ENCODE measurements around the gene TIAM1. TPM values are rescaled to one million over a fixed set of nuclear protein-coding genes. Genes with fewer than 3 reads are reported as not detected.

Gene TIAM1
- total and polyA plus RNA-seq, 2 experiments from 2014 or later: 3.2 to 7.6 TPM

- in situ Hi-C loops (cut with MboI): no loop called here
- Histone ChIP-seq H4K20me1 (ENCODE audit: insufficient read depth) (no peaks in the 10 kb centered on the region), H3K36me3 (ENCODE audit: low read depth) (no peaks in the 10 kb centered on the region), H3K27me3 (replicated peaks; ENCODE audit: insufficient read depth) (no peaks in the 10 kb centered on the region), H3K27ac (no peak overlapping the region), H3K9ac (no peak overlapping the region), H3K79me2 (ENCODE audit: insufficient read depth) (no peaks in the 10 kb centered on the region), H3F3A (ENCODE audit: insufficient read depth) (no peaks in the 10 kb centered on the region), H3K9me2 (ENCODE audit: insufficient read depth) (no peaks in the 10 kb centered on the region), H3K4me2 (ENCODE audit: unreplicated experiment) (no peak overlapping the region), H2AFZ (no peak overlapping the region), H3K4me1 (ENCODE audit: insufficient read depth) (no peaks in the 10 kb centered on the region), H3K9me3 (ENCODE audit: low read depth) (no peaks in the 10 kb centered on the region), H3K4me3 (no peak overlapping the region)
- no peak for DNase-seq
- 10 to 17% methylated on average over 4 of the region's 4 CpGs for WGBS, 2 experiments (ENCODE audit: low coverage in 1 of 2, low lambda C conversion rate in 2 of 2, missing lambda C conversion rate in 2 of 2)
- TF ChIP-seq EZH2phosphoT487 (IDR thresholded peaks at IDR 0.05; ENCODE audit: insufficient read depth, low read depth) (no peak), EZH2 (IDR thresholded peaks at IDR 0.05; ENCODE audit: insufficient read depth, poor library complexity, severe bottlenecking) (no peak)
Measured at GRCh38 chr21:31078796-31079195, 265.3 kb downstream of the TIAM1 start.

- Histone ChIP-seq H3K9me2 (ENCODE audit: insufficient read depth) (no peaks in the 10 kb centered on the region), H3K9me3 (ENCODE audit: low read depth) (no peaks in the 10 kb centered on the region), H3K4me1 (ENCODE audit: insufficient read depth) (no peaks in the 10 kb centered on the region), H3K4me3 (no peak overlapping the region), H3K9ac (no peak overlapping the region), H2AFZ (no peak overlapping the region), H3K27me3 (replicated peaks; ENCODE audit: insufficient read depth) (no peaks in the 10 kb centered on the region), H4K20me1 (ENCODE audit: insufficient read depth) (no peaks in the 10 kb centered on the region), H3K36me3 (ENCODE audit: low read depth) (no peaks in the 10 kb centered on the region), H3F3A (ENCODE audit: insufficient read depth) (no peaks in the 10 kb centered on the region), H3K79me2 (ENCODE audit: insufficient read depth) (no peaks in the 10 kb centered on the region), H3K4me2 (ENCODE audit: unreplicated experiment) (no peak overlapping the region), H3K27ac (no peak overlapping the region)
- in situ Hi-C loops (cut with MboI): no loop called here
- TF ChIP-seq EZH2 (IDR thresholded peaks at IDR 0.05; ENCODE audit: insufficient read depth, poor library complexity, severe bottlenecking) (no peak), EZH2phosphoT487 (IDR thresholded peaks at IDR 0.05; ENCODE audit: insufficient read depth, low read depth) (no peak)
- 52 to 61% methylated on average over 4 of the region's 4 CpGs for WGBS, 2 experiments (ENCODE audit: low coverage in 1 of 2, low lambda C conversion rate in 2 of 2, missing lambda C conversion rate in 2 of 2)
- DNase-seq: no peak
Measured at GRCh38 chr21:31078216-31078615, 265.8 kb downstream of the TIAM1 start.

GRCh38 chr21:31075848-31076247 is 268.2 kb downstream of the TIAM1 start:
- H3K27me3 ChIP-seq (replicated peaks; ENCODE audit: insufficient read depth): no peaks in the 10 kb centered on the region
- DNase-seq: no peak
- WGBS, 2 experiments (ENCODE audit: low coverage in 1 of 2, low lambda C conversion rate in 2 of 2, missing lambda C conversion rate in 2 of 2): 45 to 49% methylated on average over 6 of the region's 6 CpGs
- H3K36me3 ChIP-seq (ENCODE audit: low read depth): no peaks in the 10 kb centered on the region
- no peaks in the 10 kb centered on the region for H4K20me1 ChIP-seq (ENCODE audit: insufficient read depth)
- H3K79me2 ChIP-seq (ENCODE audit: insufficient read depth): no peaks in the 10 kb centered on the region
- H3K27ac ChIP-seq: no peak overlapping the region
- H3K4me2 ChIP-seq (ENCODE audit: unreplicated experiment): no peak overlapping the region
- H3F3A ChIP-seq (ENCODE audit: insufficient read depth): no peaks in the 10 kb centered on the region
- H3K4me3 ChIP-seq: no peak overlapping the region
- H2AFZ ChIP-seq: no peak overlapping the region
- no peaks in the 10 kb centered on the region for H3K9me2 ChIP-seq (ENCODE audit: insufficient read depth)
- no peak overlapping the region for H3K9ac ChIP-seq
- no peaks in the 10 kb centered on the region for H3K9me3 ChIP-seq (ENCODE audit: low read depth)
- TF ChIP-seq EZH2 (IDR thresholded peaks at IDR 0.05; ENCODE audit: insufficient read depth, poor library complexity, severe bottlenecking): no peak
- no peak for TF ChIP-seq EZH2phosphoT487 (IDR thresholded peaks at IDR 0.05; ENCODE audit: insufficient read depth, low read depth)
- H3K4me1 ChIP-seq (ENCODE audit: insufficient read depth): no peaks in the 10 kb centered on the region
- in situ Hi-C loops (cut with MboI): no loop called here

- Histone ChIP-seq H3K27me3 (replicated peaks; ENCODE audit: insufficient read depth) (no peaks in the 10 kb centered on the region), H3K9me2 (ENCODE audit: insufficient read depth) (no peaks in the 10 kb centered on the region), H2AFZ (no peak overlapping the region), H3K79me2 (ENCODE audit: insufficient read depth) (no peaks in the 10 kb centered on the region), H3K4me3 (no peak overlapping the region), H4K20me1 (ENCODE audit: insufficient read depth) (no peaks in the 10 kb centered on the region), H3K4me2 (ENCODE audit: unreplicated experiment) (no peak overlapping the region), H3K4me1 (ENCODE audit: insufficient read depth) (no peaks in the 10 kb centered on the region), H3K9me3 (ENCODE audit: low read depth) (no peaks in the 10 kb centered on the region), H3K36me3 (ENCODE audit: low read depth) (no peaks in the 10 kb centered on the region), H3K9ac (no peak overlapping the region), H3F3A (ENCODE audit: insufficient read depth) (no peaks in the 10 kb centered on the region), H3K27ac (no peak overlapping the region)
- no peak for DNase-seq
- in situ Hi-C loops (cut with MboI): no loop called here
- 13 to 14% methylated on average over 4 of the region's 4 CpGs for WGBS, 2 experiments (ENCODE audit: low coverage in 1 of 2, low lambda C conversion rate in 2 of 2, missing lambda C conversion rate in 2 of 2)
- TF ChIP-seq EZH2phosphoT487 (IDR thresholded peaks at IDR 0.05; ENCODE audit: insufficient read depth, low read depth) (no peak), EZH2 (IDR thresholded peaks at IDR 0.05; ENCODE audit: insufficient read depth, poor library complexity, severe bottlenecking) (no peak)
Measured at GRCh38 chr21:31072533-31072932, 271.5 kb downstream of the TIAM1 start.

Measured in GM23248 (cell line).